Ovary (tissue), 10 donors: ENCODE measurements around the gene GOLGA6B. TPM values are rescaled to one million over a fixed set of nuclear protein-coding genes. Genes with fewer than 3 reads are reported as not detected.
"Not testable (repeated sequence)": the region's sequence is repeated elsewhere in the genome, so short reads cannot be mapped to it uniquely, and the experiment has no call there.

Source experiments
- DNase-seq, 5 donors: peaks; one replicate each; pipeline ENCODE4 v3.0.0-alpha.2; 2019 to 2020
- H3K27ac ChIP-seq, 2 donors: fragments of 200-600 bp; one replicate each; pipeline versions ENCODE4 v1.5.1 to v1.8.0; 2019 to 2022
- H3K27me3 ChIP-seq: fragments of 200-600 bp; one replicate; pipeline ENCODE4 v1.8.0; 2022
- H3K36me3 ChIP-seq: fragments of 200-600 bp; sonication (generic); one replicate; pipeline ENCODE4 v1.5.1; 2019
- H3K4me1 ChIP-seq: one replicate; pipeline ENCODE4 v1.8.1; 2013; ENCODE audit warnings: mild to moderate bottlenecking, moderate library complexity; ENCODE audit not compliant: insufficient read depth
- H3K4me3 ChIP-seq: fragments of 200-600 bp; sonication (generic); one replicate; pipeline ENCODE4 v1.5.1; 2017
- H3K9me3 ChIP-seq, 2 donors: fragments of 200-600 bp in 1 of 2; sonication (generic) in 1 of 2; one replicate each; pipeline versions ENCODE4 v1.5.1 to v1.8.1; 2013 to 2019; ENCODE audit warnings: mild to moderate bottlenecking in 1 of 2, moderate library complexity in 1 of 2
- CTCF ChIP-seq, 3 donors: fragments of 450-650 bp in 2 of 3; fragments of 200-600 bp in 1 of 3; IDR thresholded peaks; one replicate each; pipeline versions ENCODE4 v1.5.1 to v1.8.0; 2016 to 2022; ENCODE audit warnings: antibody characterized with exemption in 3 of 3, mild to moderate bottlenecking in 1 of 3
- EP300 ChIP-seq: sonication (generic); formaldehyde crosslinking; IDR thresholded peaks from one replicate; pipeline ENCODE4 v1.6.1; 2017; ENCODE audit warnings: antibody characterized with exemption
- POLR2A ChIP-seq: fragments of 450-650 bp; IDR thresholded peaks from one replicate; pipeline ENCODE4 v1.6.1; 2017; ENCODE audit warnings: antibody characterized with exemption, mild to moderate bottlenecking, moderate library complexity
- WGBS, 3 donors: extraction: QIAGEN DNeasy Blood & Tissue Kit in 1 of 3; methylation state at CpG; one replicate each; pipeline versions ENCODE4 v1.1.5 to v1.1.7; 2013 to 2017; 5-methylcytosine and 5-hydroxymethylcytosine counted together
- intact Hi-C, 4 donors: fragments of 100-400 bp; cut with DNase I; formaldehyde crosslinking; loops; one replicate each; pipeline versions ENCODE4 v1.11.0 to v1.15.1; 2022 to 2023
- long read RNA-seq, 3 donors: library from polyadenylated mRNA in 2 of 3; unstranded in 2 of 3; transcript quantifications; one replicate each; pipeline ENCODE4 v2.0.0 and lab custom pipeline, GENCODE V29; 2021 to 2026
- polyA plus RNA-seq, 2 donors: library from polyadenylated mRNA; stranded (reverse); fragments of 200-250 nt in 1 of 2; fragments of 350-450 nt in 1 of 2; fragmentation: Illumina TruSeq in 1 of 2; extraction: RNeasy Lipid Tissue Mini Kit (QIAGEN cat#74804) in 1 of 2; gene quantifications; one replicate each; pipeline ENCODE4 v1.2.3, GENCODE V29; 2013 to 2014
- total RNA-seq, 7 donors: library from RNA; depleted of rRNA in 2 of 7; stranded (reverse); fragments of >200 nt in 2 of 7; fragmentation: NEBNext Ultra II Directional in 3 of 7; extraction: Animal tissue kit (Norgen Biotek cat#: 25700) in 3 of 7; gene quantifications; one replicate each; pipeline versions ENCODE4 v1.1.0 to v1.2.4, GENCODE V29; 2016 to 2023
- donor health status: DM: no; HTN: no; CAD: no; lungs with moderate emphysema.
- donor health status: DM: no; HTN: no; CAD: no.
- donor health status: Bipolar disorder and iron deficiency.
- donor health status: DM: yes; HTN: yes; CAD: no.
- donor health status: DM: no; HTN: no; CAD: no.
- donor health status: DM: yes; HTN: yes; CAD: no.

GOLGA6B gene
- total RNA-seq: under 1 TPM in 2 of 7 donors, not detected in 5; 0.15 to 0.36 TPM
- not detected for polyA plus RNA-seq
- long read RNA-seq, donor 1: 0 reads
- long read RNA-seq, donor 2: 0 reads
- long read RNA-seq, donor 3, partial matches to known transcripts: 0 of 1 reads
- long read RNA-seq, donor 3, other reads (novel, unspliced or antisense): 1 of 1 reads

GRCh38 chr15:72654397-72654796, at the start of gene GOLGA6B:
GOLGA6B (plus strand) TSS chr15:72654697; CDS start chr15:72654738, 41 bp downstream.
- DNase-seq, H3K9me3 ChIP-seq, H3K4me3 ChIP-seq, intact Hi-C loops, H3K36me3 ChIP-seq, H3K4me1 ChIP-seq, H3K27ac ChIP-seq, H3K27me3 ChIP-seq: not testable (repeated sequence)
- WGBS, 3 donors: no CpG with 5 or more reads among the region's 7 CpGs

GRCh38 chr15:72604794-72605193, 49.7 kb upstream of the GOLGA6B start:
- 87 to 91% (median 90%) methylated on average over 4 of the region's 4 CpGs for WGBS, 3 donors
- intact Hi-C loops: no loop called here
- TF ChIP-seq CTCF (IDR thresholded peaks at IDR 0.05) (no peak), EP300 (no peak), POLR2A (no peak)

GRCh38 chr15:72608084-72608483, 46.4 kb upstream of the GOLGA6B start:
- DNase-seq, intact Hi-C loops, H3K4me1 ChIP-seq, H3K4me3 ChIP-seq, H3K27me3 ChIP-seq, H3K9me3 ChIP-seq, H3K27ac ChIP-seq, H3K36me3 ChIP-seq: not testable (repeated sequence)
- WGBS, 3 donors: 92 to 97% (median 94%) methylated on average over 3 of the region's 3 CpGs

More at GRCh38 chr15:72604794-72605193, 49.7 kb upstream of the GOLGA6B start:
- no peak for DNase-seq
- H3K27me3 ChIP-seq: no peaks in the 10 kb centered on the region
- no peaks in the 10 kb centered on the region for H3K9me3 ChIP-seq
- no peak overlapping the region for H3K27ac ChIP-seq
- no peaks in the 10 kb centered on the region for H3K4me1 ChIP-seq
- no peak overlapping the region for H3K4me3 ChIP-seq
- no peaks in the 10 kb centered on the region for H3K36me3 ChIP-seq

GRCh38 chr15:72609862-72610261, 44.6 kb upstream of the GOLGA6B start:
- Histone ChIP-seq H3K9me3 (no peaks in the 10 kb centered on the region), H3K36me3 (no peaks in the 10 kb centered on the region), H3K27me3 (no peaks in the 10 kb centered on the region), H3K4me1 (no peaks in the 10 kb centered on the region), H3K4me3 (no peak overlapping the region), H3K27ac (no peak overlapping the region)
- DNase-seq: no peak
- TF ChIP-seq POLR2A (no peak), EP300 (no peak), CTCF (IDR thresholded peaks at IDR 0.05) (no peak)
- WGBS, 3 donors: 80 to 92% (median 86%) methylated on average over 8 of the region's 8 CpGs
- intact Hi-C loops: no loop called here

GRCh38 chr15:72612324-72612723, 42.2 kb upstream of the GOLGA6B start:
- 84 to 90% (median 89%) methylated on average over 3 of the region's 3 CpGs for WGBS, 3 donors
- H3K27ac ChIP-seq, intact Hi-C loops, H3K4me3 ChIP-seq, H3K36me3 ChIP-seq, H3K9me3 ChIP-seq, H3K27me3 ChIP-seq, H3K4me1 ChIP-seq, DNase-seq: not testable (repeated sequence)

- WGBS, 3 donors: 86 to 95% (median 91%) methylated on average over 3 of the region's 3 CpGs
- Histone ChIP-seq H3K27me3 (no peaks in the 10 kb centered on the region), H3K9me3 (no peaks in the 10 kb centered on the region), H3K36me3 (no peaks in the 10 kb centered on the region), H3K4me3 (no peak overlapping the region), H3K4me1 (no peaks in the 10 kb centered on the region), H3K27ac (no peak overlapping the region)
- TF ChIP-seq CTCF (IDR thresholded peaks at IDR 0.05) (no peak), POLR2A (no peak), EP300 (no peak)
- intact Hi-C loops: no loop called here
- DNase-seq: no peak
Observed at GRCh38 chr15:72614810-72615532, 39.5 kb upstream of the GOLGA6B start.

GRCh38 chr15:72615533-72616233, 38.8 kb upstream of the GOLGA6B start:
- H3K4me3 ChIP-seq, H3K27me3 ChIP-seq, H3K4me1 ChIP-seq, H3K9me3 ChIP-seq, DNase-seq, intact Hi-C loops, H3K36me3 ChIP-seq, H3K27ac ChIP-seq: not testable (repeated sequence)
- 53 to 54% (median 53%) methylated on average over 6 to 7 of the region's 7 CpGs for WGBS, 3 donors
